Smooth muscle cell of bladder (primary cell): Measurements from ENCODE around the gene PROP1. TPM values are rescaled to one million over a fixed set of nuclear protein-coding genes. Genes with fewer than 3 reads are reported as not detected.

Experiments used
- total RNA-seq: library from RNA; depleted of rRNA; stranded (reverse); fragments of >200 nt; gene quantifications from 2 replicates; pipeline ENCODE4 v1.2.3, GENCODE V29; 2014

The PROP1 gene
- total RNA-seq: not detected in 2 replicates

DNA sequence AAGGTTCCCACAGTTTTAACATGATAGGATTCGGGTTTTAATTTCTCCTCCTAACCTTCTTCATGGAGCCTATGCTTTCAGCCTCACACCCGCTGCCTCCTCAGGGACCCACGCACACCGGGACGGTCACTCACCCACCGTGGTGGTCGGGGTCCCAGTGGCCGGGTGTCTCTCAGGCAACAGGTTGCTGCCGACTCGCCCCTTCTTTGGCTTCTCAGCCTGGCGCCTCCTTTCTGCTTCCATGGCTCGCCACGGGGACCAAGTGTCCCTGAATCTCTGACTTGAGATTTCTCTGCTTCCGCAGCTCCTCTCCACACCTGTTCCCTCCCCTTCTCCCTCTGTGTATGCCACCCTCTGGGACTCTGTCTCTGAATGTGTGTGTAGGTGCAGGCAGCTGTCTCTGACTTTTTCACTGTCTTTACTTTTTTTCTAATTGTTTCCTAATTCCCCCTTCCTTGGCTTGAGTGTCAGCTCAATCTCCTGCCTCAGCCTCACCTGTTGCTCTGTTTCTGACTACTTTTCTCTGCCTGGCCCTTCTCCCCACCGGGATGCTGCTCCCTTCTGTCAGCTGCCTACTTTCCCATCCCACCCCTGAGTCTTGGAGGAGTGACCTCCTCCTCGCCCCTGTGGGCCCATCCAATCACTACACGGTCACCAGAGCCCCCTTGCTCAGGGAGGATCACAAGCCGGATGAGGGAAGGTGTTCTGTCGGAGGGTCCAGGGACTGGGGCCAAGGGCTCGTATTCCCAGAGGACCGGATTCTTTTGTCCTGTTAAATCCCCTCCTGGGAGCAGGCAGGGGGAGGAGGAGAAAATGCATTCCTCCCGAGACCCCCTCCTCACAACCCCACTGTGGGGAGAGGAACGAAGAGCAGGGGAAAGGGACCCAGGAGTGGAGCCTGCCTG lies at the start of gene PROP1:
TSS of gene PROP1 (minus strand) at position 552 of the 905 bp plus-strand sequence. CDS start at position 243, 309 bp downstream.

Other genes starting within 250 kb of the PROP1 start
- not detected in 2 replicates for gene FAM153A, start 213.3 kb downstream of the PROP1 start, total RNA-seq
- gene N4BP3, start 117.3 kb upstream of the PROP1 start, total RNA-seq: 0.71 and 0.83 TPM in 2 replicates
- gene RMND5B, start 134.8 kb upstream of the PROP1 start, total RNA-seq: 17.6 and 20.6 TPM in 2 replicates
- gene NHP2, start 157.6 kb upstream of the PROP1 start, total RNA-seq: 91.4 and 95.0 TPM in 2 replicates
- gene GMCL2, start 191.1 kb upstream of the PROP1 start, total RNA-seq: not detected in 2 replicates
- gene HNRNPAB, start 208.3 kb upstream of the PROP1 start, total RNA-seq: 30.0 and 44.9 TPM in 2 replicates
- 29.7 and 32.9 TPM in 2 replicates for gene PHYKPL, start 236.6 kb upstream of the PROP1 start, total RNA-seq